ENCODE measurements around the gene WDR46. TPM values are rescaled to one million over a fixed set of nuclear protein-coding genes. Genes with fewer than 3 reads are reported as not detected.
A peak's percentile ranks its signal among the peaks of the same experiment; 100 is the strongest.

The WDR46 gene
- total and polyA plus RNA-seq, 2 of the 13 experiments (the other 11 are each of a cell fraction or from before 2014, with no cell fraction given), result 47.4 to 105 TPM

DNA sequence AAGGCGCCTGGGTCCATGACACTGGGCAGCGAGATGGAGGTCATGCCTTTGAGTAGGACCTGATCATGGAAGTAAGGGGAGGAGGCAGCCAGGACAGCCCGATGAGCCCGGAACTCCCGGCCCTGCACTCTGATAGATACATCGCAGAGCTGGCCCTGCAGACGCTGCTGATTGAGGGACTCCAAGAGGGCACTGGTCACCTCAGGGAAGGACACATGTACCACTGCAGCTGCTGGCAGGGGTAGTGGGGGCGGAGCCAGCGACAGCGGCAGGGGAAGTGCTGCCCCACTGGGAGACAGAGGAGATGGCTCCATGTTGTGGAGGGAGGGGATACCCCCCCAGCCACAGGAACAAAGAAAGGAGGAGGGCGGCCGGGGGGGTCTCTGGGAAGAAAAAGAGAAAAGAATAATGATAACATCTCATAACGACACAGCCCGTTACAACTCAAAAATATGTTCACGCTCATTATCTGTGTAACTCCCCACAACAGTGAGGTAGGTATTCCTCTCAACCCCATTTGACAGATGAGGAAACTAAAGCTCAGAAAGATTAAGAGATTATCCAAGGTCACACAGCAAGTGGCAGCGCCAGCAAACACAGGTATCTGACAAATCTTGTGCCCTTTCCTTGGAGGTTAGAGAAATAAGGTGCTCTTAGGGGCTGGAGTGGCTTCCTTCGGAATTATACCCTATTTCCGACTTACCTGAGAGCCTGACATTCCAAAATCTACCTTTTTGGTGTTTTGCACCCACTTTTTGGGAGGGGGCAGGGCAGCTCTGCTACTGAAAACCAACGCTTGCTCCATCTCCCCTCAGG lies 27.8 kb upstream of the WDR46 start (continued):
- TF ChIP-seq, protein P1, sequence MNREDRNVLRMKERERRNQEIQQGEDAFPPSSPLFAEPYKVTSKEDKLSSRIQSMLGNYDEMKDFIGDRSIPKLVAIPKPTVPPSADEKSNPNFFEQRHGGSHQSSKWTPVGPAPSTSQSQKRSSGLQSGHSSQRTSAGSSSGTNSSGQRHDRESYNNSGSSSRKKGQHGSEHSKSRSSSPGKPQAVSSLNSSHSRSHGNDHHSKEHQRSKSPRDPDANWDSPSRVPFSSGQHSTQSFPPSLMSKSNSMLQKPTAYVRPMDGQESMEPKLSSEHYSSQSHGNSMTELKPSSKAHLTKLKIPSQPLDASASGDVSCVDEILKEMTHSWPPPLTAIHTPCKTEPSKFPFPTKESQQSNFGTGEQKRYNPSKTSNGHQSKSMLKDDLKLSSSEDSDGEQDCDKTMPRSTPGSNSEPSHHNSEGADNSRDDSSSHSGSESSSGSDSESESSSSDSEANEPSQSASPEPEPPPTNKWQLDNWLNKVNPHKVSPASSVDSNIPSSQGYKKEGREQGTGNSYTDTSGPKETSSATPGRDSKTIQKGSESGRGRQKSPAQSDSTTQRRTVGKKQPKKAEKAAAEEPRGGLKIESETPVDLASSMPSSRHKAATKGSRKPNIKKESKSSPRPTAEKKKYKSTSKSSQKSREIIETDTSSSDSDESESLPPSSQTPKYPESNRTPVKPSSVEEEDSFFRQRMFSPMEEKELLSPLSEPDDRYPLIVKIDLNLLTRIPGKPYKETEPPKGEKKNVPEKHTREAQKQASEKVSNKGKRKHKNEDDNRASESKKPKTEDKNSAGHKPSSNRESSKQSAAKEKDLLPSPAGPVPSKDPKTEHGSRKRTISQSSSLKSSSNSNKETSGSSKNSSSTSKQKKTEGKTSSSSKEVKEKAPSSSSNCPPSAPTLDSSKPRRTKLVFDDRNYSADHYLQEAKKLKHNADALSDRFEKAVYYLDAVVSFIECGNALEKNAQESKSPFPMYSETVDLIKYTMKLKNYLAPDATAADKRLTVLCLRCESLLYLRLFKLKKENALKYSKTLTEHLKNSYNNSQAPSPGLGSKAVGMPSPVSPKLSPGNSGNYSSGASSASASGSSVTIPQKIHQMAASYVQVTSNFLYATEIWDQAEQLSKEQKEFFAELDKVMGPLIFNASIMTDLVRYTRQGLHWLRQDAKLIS (CRISPR knock-in tag; IDR thresholded peaks at IDR 0.05), result no peak

DNA sequence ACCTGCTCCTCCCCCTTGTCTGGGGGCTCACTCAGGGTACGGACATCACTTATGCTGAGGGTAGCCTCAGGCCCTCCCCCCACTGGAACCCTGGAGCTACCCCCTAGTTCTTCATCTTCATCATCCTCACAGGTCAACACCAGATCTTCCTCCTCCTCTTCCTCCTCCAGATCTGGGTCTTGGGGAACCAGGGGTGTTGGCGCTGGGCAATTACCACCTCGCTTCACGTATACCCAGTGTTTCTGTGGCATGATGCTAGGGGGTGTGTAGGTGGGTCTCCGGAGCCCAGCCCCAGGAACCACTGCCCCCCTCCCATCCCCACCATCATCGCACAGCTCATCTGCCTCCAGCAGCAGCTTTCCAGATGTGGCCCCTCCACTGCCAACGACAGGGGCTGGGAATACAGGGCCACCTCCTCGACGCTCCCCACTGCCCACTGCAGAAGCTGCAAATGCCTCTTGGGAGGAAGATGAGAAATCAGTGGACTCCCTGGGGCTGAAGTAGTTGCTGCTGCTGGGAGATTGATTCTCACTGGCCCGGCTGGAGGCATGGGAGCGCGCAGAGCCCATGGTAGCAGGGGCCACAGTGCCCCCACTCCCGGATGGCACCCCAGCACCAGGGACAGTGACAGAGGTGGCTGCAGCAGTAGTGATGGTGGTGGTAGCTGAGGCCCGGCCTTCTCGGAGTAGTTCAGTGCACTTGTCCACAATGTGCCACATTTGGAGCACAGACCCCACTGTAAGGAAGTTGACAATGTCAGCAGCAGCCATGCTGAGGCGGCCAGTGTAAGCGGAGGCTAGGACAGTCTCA lies 27.0 kb upstream of the WDR46 start:
- BruUV-seq (replicated peaks), result no TSS peak
- no peak overlapping the region for H3K9ac ChIP-seq (ENCODE audit: insufficient read depth, low read depth, low read length)
- H2AFZ ChIP-seq (ENCODE audit: low read length), result no peak overlapping the region
- peaks cover 5 to 26% of the 10 kb centered on the region in 2 experiments for H3K36me3 ChIP-seq (replicated peaks in 1 of 2; ENCODE audit: control insufficient read depth in 1 of 2, insufficient read depth in 2 of 2, low read length in 2 of 2)
- peak overlapping the region; percentile 41 for H3K27ac ChIP-seq (ENCODE audit: extremely low read length, insufficient read depth, low read length)
- no peak overlapping the region for H3K4me2 ChIP-seq (ENCODE audit: low read depth, low read length)
- H3K4me3 ChIP-seq (replicated peaks in 1 of 3; ENCODE audit: insufficient read depth in 1 of 3, low read depth in 2 of 3, low read length in 3 of 3), result no peak overlapping the region
- peaks cover 3% of the 10 kb centered on the region; the same call in 1 of the 2 replicates for H4K20me1 ChIP-seq (ENCODE audit: insufficient read depth, low read length)
- H3K79me2 ChIP-seq (ENCODE audit: insufficient read depth, low read length), result peaks cover 27% of the 10 kb centered on the region
- in situ Hi-C loops (cut with HindIII; ENCODE audit: extremely low pct_ligation_motif_present, low pct_unique_long_range_greater_than_20kb), result no loop called here
- POLR2A ChIA-PET, result interaction anchor here (2.3 to 3.3 kb wide), 2 partner anchors 27 to 117 kb away, joined by 10 to 26 read pairs; partner anchors contain the start of genes PFDN6 and WDR46
- CTCF ChIA-PET (ENCODE audit: low intra/inter-chr PET ratio, low total read pairs), result no interaction called here
- H3K27me3 ChIP-seq (ENCODE audit: control insufficient read depth in 1 of 2, insufficient read depth in 2 of 2, low read length in 2 of 2), result no peaks in the 10 kb centered on the region; a peak in 1 of 5 replicates
- intact Hi-C loops (cut with micrococcal nuclease; ENCODE audit: unreplicated experiment), result no loop called here
- no peak for FAIRE-seq
- H3K4me1 ChIP-seq (ENCODE audit: insufficient read depth, low read length), result peaks cover 53% of the 10 kb centered on the region
- H3K9me3 ChIP-seq (ENCODE audit: low read length), result no peaks in the 10 kb centered on the region
- TF ChIP-seq KDM5B (CRISPR knock-in tag; IDR thresholded peaks at IDR 0.05; ENCODE audit: borderline replicate concordance) (no peak), GZF1 (CRISPR knock-in tag; IDR thresholded peaks at IDR 0.05) (no peak), AGO2 (optimal IDR thresholded peaks at IDR 0.05; ENCODE audit: low read depth, low read length) (peak; percentile 36)
- TF ChIP-seq, protein P2, sequence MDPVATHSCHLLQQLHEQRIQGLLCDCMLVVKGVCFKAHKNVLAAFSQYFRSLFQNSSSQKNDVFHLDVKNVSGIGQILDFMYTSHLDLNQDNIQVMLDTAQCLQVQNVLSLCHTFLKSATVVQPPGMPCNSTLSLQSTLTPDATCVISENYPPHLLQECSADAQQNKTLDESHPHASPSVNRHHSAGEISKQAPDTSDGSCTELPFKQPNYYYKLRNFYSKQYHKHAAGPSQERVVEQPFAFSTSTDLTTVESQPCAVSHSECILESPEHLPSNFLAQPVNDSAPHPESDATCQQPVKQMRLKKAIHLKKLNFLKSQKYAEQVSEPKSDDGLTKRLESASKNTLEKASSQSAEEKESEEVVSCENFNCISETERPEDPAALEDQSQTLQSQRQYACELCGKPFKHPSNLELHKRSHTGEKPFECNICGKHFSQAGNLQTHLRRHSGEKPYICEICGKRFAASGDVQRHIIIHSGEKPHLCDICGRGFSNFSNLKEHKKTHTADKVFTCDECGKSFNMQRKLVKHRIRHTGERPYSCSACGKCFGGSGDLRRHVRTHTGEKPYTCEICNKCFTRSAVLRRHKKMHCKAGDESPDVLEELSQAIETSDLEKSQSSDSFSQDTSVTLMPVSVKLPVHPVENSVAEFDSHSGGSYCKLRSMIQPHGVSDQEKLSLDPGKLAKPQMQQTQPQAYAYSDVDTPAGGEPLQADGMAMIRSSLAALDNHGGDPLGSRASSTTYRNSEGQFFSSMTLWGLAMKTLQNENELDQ (CRISPR knock-in tag; IDR thresholded peaks at IDR 0.05; ENCODE audit: borderline replicate concordance), result no peak
- TF ChIP-seq, protein P3, sequence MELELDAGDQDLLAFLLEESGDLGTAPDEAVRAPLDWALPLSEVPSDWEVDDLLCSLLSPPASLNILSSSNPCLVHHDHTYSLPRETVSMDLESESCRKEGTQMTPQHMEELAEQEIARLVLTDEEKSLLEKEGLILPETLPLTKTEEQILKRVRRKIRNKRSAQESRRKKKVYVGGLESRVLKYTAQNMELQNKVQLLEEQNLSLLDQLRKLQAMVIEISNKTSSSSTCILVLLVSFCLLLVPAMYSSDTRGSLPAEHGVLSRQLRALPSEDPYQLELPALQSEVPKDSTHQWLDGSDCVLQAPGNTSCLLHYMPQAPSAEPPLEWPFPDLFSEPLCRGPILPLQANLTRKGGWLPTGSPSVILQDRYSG (CRISPR knock-in tag; IDR thresholded peaks at IDR 0.05), result no peak
- no peak for DNase-seq (ENCODE audit: low spot score)
- 93% methylated on average over 15 of the region's 17 CpGs for WGBS (ENCODE audit: low lambda C conversion rate)
- ATAC-seq, result no peak
